AG04450 (cell line): Measurements from ENCODE around the gene TMIGD3. TPM values are rescaled to one million over a fixed set of nuclear protein-coding genes. Genes with fewer than 3 reads are reported as not detected.

Experiments
- CTCF ChIA-PET: fragments of 300-600, 350-600 bp; formaldehyde crosslinking; extraction: SDS; loops from one replicate; lab custom pipeline; 2022; ENCODE audit warnings: antibody characterized with exemption, inconsistent platforms; lab: Charles Lee
- POLR2A ChIA-PET: fragments of 350-600 bp; formaldehyde crosslinking; extraction: SDS; loops from one replicate; lab custom pipeline; 2021; ENCODE audit warnings: antibody characterized with exemption, inconsistent platforms; lab: Yijun Ruan, JAX
- DNase-seq: peaks from one replicate; pipeline ENCODE4 v3.0.0-alpha.2; 2011; ENCODE audit warnings: low read depth, low spot score
- H3K27ac ChIP-seq: one replicate; pipeline ENCODE4 v1.5.1; 2012; ENCODE audit warnings: low read depth, low read length, control low read depth
- H3K27me3 ChIP-seq: one replicate; pipeline ENCODE4 v1.6.0; 2012; ENCODE audit warnings: low read length; ENCODE audit not compliant: control insufficient read depth, insufficient read depth
- H3K4me3 ChIP-seq: 2 replicates; pipeline ENCODE4 v1.5.1; 2011; ENCODE audit warnings: mild to moderate bottlenecking, low read depth, low read length, control low read depth
- H3K9me3 ChIP-seq: 2 replicates; pipeline ENCODE4 v1.5.1; 2012; ENCODE audit warnings: low read length; ENCODE audit not compliant: control insufficient read depth, insufficient read depth
- polyA plus RNA-seq: library from polyadenylated mRNA; depleted of rRNA; stranded (reverse); fragments of >200 nt; gene quantifications from 2 replicates; pipeline ENCODE4 v1.2.3, GENCODE V29; 2011
- TF ChIP-seq, protein P1 (sequence below): IDR thresholded peaks from 2 replicates; pipeline ENCODE4 v1.5.1; 2011; ENCODE audit warnings: low read depth, low read length, control low read depth, inconsistent platforms

The TMIGD3 gene
- polyA plus RNA-seq, 1 experiment = not detected

- no peak for DNase-seq
- Histone ChIP-seq H3K27ac (no peak overlapping the region), H3K27me3 (no peaks in the 10 kb centered on the region), H3K9me3 (no peaks in the 10 kb centered on the region), H3K4me3 (no peak overlapping the region)
- POLR2A ChIA-PET = interaction anchor here (0.6 kb wide), 1 partner anchor 263 kb away, joined by 3 read pairs; no protein-coding TSS in a partner anchor
- CTCF ChIA-PET = interaction anchor here (2.4 kb wide), 1 partner anchor 283 kb away, joined by 10 read pairs; no protein-coding TSS in a partner anchor
- TF ChIP-seq, protein P1, sequence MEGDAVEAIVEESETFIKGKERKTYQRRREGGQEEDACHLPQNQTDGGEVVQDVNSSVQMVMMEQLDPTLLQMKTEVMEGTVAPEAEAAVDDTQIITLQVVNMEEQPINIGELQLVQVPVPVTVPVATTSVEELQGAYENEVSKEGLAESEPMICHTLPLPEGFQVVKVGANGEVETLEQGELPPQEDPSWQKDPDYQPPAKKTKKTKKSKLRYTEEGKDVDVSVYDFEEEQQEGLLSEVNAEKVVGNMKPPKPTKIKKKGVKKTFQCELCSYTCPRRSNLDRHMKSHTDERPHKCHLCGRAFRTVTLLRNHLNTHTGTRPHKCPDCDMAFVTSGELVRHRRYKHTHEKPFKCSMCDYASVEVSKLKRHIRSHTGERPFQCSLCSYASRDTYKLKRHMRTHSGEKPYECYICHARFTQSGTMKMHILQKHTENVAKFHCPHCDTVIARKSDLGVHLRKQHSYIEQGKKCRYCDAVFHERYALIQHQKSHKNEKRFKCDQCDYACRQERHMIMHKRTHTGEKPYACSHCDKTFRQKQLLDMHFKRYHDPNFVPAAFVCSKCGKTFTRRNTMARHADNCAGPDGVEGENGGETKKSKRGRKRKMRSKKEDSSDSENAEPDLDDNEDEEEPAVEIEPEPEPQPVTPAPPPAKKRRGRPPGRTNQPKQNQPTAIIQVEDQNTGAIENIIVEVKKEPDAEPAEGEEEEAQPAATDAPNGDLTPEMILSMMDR = no peak
Measured at GRCh38 chr1:111486431-111486830, 17.0 kb downstream of the TMIGD3 start.

- POLR2A ChIA-PET = no interaction called here
- TF ChIP-seq, protein P1 = no peak
- no peaks in the 10 kb centered on the region for H3K27me3 ChIP-seq
- no peak for DNase-seq
- H3K27ac ChIP-seq = no peak overlapping the region
- no peak overlapping the region for H3K4me3 ChIP-seq
- CTCF ChIA-PET = interaction anchor here (1.4 to 2.4 kb wide), 2 partner anchors 231 to 285 kb away, joined by 3 to 10 read pairs; no protein-coding TSS in a partner anchor
- H3K9me3 ChIP-seq = no peaks in the 10 kb centered on the region
Measured at GRCh38 chr1:111484391-111485026, 18.9 kb downstream of the TMIGD3 start.

DNA sequence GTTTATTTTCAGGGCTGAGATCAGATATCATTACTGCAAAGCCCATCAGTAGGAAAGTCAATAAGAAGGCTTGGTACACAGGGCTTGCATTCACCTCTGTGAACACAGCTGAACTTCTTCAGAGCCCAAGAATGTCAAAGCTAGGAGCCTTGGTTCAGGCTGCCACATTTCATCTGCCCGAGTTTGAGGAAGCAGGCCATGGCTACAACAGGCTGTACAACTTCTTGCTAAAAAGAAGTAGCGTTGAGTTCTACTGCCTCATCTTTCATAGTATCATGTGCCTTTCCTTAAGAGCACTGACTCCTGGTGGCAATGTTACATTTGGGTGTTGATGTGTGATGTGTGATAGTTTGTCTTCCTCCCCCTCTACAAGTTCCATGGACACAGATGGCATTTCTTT is 19.6 kb downstream of the TMIGD3 start:
- no peak for DNase-seq
- TF ChIP-seq, protein P1 = no peak
- ChIA-PET POLR2A (no interaction called here), CTCF (interaction anchor here (4.0 kb wide), 1 partner anchor 230 kb away, joined by 72 read pairs; no protein-coding TSS in a partner anchor)
- H3K27ac ChIP-seq = no peak overlapping the region
- H3K9me3 ChIP-seq = no peaks in the 10 kb centered on the region
- no peaks in the 10 kb centered on the region for H3K27me3 ChIP-seq
- H3K4me3 ChIP-seq = no peak overlapping the region

DNA sequence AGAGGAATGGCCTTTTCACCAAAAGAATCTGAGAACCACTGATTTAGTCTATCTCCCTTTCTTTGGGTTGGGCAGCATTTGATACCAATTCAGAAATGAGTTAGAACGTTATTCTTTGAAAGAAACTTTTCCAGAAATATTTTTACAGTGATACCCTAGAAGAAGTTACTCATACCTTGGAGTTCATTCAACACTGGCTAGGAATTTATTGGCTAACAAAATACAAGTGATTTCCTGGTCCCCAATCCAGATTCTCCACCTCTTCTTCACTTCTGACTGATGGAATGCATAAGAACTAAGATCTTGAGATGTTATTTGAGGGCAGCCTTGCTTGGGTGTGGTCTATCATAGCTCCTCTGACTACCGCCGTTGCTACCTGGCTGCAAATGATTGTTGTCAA is 20.3 kb downstream of the TMIGD3 start:
- ChIA-PET POLR2A (no interaction called here), CTCF (interaction anchor here (1.4 to 5.6 kb wide), 9 partner anchors 10 to 284 kb away, joined by 5 to 133 read pairs (median 26); partner anchors contain the start of genes C1orf162, DDX20 and INKA2)
- no peak for DNase-seq
- Histone ChIP-seq H3K27me3 (no peaks in the 10 kb centered on the region), H3K9me3 (no peaks in the 10 kb centered on the region), H3K4me3 (no peak overlapping the region), H3K27ac (no peak overlapping the region)
- TF ChIP-seq, protein P1 = no peak
